Right renal pelvis (tissue), 4 donors: ENCODE data around the gene CTSL. TPM values are rescaled to one million over a fixed set of nuclear protein-coding genes. Genes with fewer than 3 reads are reported as not detected.
"Not testable (repeated sequence)": the region's sequence is repeated elsewhere in the genome, so short reads cannot be mapped to it uniquely, and the experiment has no call there.

Source experiments
- DNase-seq, 4 donors: peaks; one replicate each; pipeline ENCODE4 v3.0.0-alpha.2; 2013; ENCODE audit warnings: low read depth in 4 of 4, low spot score in 3 of 4, missing footprints in 1 of 4
- polyA plus RNA-seq, 4 donors: library from polyadenylated mRNA; unstranded; fragments of 120-200 nt; gene quantifications; one replicate each; pipeline ENCODE4 v1.2.1, GENCODE V29; 2013; ENCODE audit not compliant: insufficient read length in 4 of 4

The CTSL gene
- polyA plus RNA-seq, 4 donors, result 150 to 170 (median 165) TPM

- no peak for DNase-seq
These were observed 7.7 kb upstream of the CTSL start for GRCh38 chr9:87718231-87718630.

DNA sequence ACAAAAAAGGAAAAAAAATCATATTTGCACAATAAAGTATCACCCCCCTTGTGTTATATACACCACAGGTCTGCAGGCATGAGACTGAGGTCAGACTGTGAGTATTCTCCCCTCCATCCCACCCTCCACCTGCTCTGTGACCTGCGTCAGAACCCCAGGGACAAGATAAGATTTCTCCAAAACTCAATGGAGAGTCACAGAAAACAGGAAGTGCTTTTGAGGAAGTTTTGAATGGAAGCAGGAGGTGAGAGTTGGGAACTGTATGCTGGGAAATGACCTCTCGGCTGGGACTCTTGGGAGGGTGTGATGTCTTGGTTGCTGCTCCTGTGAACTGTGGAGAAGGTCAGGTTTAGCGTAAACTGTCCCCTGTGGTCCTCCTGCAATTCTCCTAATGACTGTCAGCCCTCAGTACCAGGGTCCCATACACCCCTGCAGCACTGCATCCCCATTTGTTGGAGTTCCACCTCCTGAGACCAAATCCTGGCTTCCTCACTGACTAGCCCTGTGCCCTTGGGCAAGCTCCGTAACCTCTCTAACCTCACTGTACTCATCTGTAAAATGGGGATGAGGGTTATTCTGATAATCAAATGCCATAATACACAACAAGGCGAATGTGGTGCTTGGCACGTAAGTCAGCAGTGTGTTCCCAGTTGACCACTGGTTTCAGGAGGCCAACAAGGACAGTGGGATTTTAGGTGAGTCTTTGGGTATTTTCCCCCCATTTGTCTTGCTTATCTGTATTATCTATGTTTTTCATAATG lies 6.9 kb upstream of the CTSL start:
- no peak for DNase-seq

DNA sequence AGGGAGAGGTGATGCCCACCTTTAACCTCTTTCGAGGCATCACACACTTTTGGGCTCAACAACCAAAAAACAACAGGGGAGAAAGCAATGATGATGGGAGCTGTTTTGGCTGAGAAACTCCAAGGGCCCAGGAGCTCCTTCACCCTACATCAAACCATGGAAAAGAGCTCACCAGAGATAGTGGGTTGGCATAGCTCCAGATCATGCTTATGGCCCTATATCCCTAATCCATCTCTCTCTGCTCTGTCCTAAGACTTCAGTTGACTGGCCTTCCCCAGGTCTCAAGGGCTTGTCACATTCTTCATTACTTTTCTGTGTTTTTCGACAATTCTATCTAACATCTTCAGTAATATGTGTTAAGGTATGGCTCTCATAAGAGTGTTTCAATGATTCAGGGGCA lies 5.7 kb upstream of the CTSL start:
- DNase-seq, result no peak

- no peak for DNase-seq
These were observed 3.4 kb upstream of the CTSL start for GRCh38 chr9:87722393-87723088.

DNA sequence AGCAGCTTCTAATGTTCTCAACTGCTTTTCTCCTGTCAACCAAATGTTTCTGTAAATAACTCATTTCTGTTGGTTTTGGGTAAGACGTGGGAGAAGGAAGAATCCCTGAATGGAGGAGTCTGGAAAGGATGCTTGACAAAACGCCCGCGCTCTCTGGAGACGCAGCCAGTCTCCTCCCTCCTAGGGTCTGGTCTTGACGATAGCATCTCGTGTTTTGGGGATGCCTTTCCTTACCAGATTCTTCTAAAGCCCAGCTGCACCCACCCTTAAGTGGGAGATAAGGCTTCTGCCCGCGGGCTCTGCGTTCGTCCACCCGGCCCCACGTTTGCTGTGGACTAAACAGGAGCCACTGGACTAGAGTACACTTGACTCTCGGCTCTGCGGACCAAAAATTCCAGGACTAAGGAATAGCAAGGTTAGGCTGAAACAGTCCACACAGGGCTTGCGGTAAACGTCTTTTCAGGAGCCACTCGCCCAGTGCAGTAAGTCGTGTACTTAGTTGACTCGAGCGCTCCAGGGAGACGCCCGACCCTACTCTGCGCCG lies 491 bp upstream of the CTSL start:
- no peak for DNase-seq

DNA sequence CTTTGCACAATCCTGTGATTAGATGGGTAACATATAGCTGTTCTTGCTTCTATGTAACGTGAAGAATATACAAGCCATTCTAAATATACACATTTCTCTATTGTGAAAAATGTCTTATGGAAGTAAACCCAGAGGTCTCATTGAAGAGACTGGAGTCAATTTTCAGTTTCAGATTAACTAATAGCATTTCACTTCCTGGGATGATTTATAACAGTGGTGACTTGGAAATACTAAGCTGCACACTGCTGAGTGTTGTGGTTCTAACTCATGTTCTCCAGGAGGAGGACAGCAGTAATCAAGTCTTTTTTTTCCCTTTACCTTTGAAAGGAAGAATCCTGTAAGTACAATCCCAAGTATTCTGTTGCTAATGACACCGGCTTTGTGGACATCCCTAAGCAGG lies 3.3 kb downstream of the CTSL start:
- no peak for DNase-seq

DNA sequence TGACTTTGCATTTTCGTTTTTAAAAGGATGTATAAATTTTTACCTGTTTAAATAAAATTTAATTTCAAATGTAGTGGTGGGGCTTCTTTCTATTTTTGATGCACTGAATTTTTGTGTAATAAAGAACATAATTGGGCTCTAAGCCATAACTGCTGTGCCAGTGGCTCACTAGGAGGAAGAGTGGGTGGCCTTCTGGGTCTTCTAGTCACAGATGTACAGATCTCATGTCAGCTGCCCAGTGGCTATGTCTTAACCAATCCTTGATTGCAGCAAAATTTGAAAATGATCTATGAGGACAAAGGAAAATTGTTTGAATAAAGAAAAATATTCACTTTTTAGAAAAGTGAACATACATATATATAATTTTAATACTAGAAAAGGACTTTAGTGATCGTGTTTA lies 5.4 kb downstream of the CTSL start:
- DNase-seq, result no peak

- no peak for DNase-seq
These were observed 6.4 kb downstream of the CTSL start for GRCh38 chr9:87732344-87732743.

DNA sequence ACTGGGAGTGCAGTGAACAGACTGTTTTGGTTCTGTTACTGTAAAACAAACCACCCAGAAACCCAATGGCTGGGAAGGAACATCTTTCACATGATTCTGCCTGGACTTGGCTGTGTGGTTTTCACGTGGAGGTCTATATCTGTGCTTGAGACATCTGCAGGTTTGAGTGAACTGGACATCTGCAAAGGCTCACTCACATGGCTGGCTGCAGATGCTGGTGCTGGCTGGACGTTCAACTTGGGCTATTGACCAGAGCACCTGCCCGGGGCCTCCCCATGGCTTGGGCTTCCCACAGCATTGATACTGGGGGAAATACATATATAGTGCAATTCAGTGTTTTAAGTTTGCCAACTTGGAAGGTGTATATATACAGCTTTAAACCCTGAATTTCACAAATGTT lies 6.8 kb downstream of the CTSL start:
- no peak for DNase-seq

DNA sequence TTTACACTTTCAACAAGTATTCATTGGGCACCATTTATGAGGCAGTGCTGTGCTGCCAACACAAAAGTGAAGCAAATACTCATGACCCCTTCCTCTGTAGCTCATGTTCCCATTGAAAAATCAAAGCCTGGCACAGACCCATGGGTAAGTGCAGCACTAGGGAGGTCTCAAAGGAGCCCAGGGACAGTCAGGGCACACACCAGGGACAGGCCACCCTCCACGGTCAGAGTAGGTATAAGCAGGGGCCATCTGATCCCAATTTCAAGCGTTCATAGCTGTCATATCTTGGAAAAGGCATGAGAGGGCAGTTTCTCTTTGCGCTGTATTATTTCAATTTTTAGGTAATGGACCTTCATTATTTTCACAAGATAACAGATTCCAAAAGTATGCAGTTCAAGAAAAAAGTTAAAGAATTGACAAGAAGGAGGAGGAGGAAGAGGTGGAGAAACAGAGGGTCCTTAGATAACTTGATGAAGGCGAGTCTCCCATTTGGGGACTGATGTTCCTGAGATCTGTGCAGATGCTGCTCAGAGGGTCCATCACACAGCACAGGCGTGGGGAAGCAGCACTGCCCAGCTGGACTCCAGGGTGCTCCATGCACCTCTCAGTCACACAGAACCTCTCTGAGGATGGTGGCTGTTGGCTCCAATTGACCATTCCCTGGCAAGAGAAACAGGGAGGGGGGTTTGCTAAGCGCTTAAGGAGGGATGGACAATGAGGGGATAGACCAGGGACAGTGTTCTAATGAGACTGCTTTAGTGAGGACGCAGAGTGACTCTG lies 7.5 kb downstream of the CTSL start:
- no peak for DNase-seq

GRCh38 chr9:87734106-87734505 lies 8.2 kb downstream of the CTSL start:
- no peak for DNase-seq

- no peak for DNase-seq
These were observed 13.6 kb downstream of the CTSL start for GRCh38 chr9:87739546-87739945.

- no peak for DNase-seq
These were observed 14.3 kb downstream of the CTSL start for GRCh38 chr9:87740209-87740608.

DNA sequence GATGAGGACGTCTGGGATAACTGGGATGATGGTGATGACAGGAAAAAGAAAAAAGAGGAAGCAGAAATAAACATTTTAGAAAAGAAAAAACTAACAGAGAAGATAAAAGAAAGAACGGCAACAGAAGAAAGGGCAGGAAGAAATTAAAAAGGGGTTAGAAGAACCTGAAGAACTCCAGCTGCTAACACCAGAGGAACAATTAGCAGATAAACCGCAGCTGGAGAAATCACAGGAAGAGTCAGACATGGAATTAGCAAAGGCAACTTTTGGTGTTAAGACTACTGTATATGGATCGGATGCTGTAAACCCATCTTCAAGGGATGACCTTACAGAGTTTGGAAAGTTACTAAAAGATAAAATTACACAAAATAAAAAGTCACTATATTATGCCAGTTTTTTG lies 15.4 kb downstream of the CTSL start:
- no peak for DNase-seq

GRCh38 chr9:87741891-87742290 lies 16.0 kb downstream of the CTSL start:
- no peak for DNase-seq

- DNase-seq, result no peak
These were observed 17.0 kb downstream of the CTSL start for GRCh38 chr9:87742813-87743428.

DNA sequence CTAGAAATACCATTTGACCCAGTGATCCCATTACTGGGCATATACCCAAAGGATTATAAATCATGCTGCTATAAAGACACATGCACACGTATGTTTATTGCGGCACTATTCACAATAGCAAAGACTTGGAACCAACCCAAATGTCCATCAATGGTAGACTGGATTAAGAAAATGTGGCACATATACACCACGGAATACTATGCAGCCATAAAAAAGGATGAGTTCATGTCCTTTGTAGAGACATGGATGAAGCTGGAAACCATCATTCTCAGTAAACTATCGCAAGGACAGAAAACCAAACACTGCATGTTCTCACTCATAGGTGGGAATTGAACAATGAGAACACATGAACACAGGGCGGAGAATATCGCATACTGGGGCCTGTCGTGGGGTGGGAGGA lies 18.3 kb downstream of the CTSL start:
- not testable (repeated sequence) for DNase-seq

- DNase-seq, result no peak
These were observed 20.3 kb downstream of the CTSL start for GRCh38 chr9:87746186-87746585.

- DNase-seq, result no peak
These were observed 23.0 kb downstream of the CTSL start for GRCh38 chr9:87748881-87749280.

DNA sequence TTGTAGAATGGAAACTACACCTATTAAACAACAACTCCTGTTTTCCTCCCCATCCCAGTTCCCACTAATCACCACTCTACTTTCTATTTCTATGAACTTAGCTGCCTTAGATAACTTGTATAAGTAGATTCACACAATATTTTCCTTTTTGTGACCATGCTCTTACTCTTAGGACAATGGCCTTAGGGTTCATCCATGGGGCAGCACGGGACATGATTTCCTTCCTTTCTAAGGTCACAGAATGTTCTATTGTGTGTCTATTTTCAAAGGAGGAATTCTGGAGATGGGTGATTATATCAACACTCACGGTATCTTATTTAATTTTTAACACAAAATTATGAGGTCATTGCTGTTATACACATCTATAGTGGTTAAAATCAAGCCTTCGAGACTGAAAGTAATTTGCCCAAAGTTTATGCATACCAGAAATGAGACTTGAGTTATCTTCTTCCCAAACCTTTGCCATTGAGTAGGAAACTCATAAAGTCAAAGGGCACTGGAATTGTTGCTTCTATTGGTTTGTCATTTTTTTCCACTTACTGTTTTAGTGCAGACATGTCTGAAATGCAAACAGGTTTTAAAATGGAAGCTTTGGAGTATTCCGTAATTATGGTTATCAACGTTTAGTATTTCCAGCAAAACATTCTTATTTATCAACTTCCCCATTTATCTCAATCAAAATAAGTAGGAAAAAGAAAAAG lies 23.6 kb downstream of the CTSL start:
- DNase-seq, result no peak
